Hematopoietic multipotent progenitor cell treated with erythropoietin and hydrocortisone succinate and interleukin-3 and kit ligand, for 8 days (in vitro differentiated cells): ENCODE results near the gene LAMA1.
"Not testable (repeated sequence)": the region's sequence is repeated elsewhere in the genome, so short reads cannot be mapped to it uniquely, and the experiment has no call there.

Experiments
- DNase-seq: peaks from one replicate; pipeline ENCODE4 v3.0.0-alpha.2; 2015

LAMA1 gene, protein sequence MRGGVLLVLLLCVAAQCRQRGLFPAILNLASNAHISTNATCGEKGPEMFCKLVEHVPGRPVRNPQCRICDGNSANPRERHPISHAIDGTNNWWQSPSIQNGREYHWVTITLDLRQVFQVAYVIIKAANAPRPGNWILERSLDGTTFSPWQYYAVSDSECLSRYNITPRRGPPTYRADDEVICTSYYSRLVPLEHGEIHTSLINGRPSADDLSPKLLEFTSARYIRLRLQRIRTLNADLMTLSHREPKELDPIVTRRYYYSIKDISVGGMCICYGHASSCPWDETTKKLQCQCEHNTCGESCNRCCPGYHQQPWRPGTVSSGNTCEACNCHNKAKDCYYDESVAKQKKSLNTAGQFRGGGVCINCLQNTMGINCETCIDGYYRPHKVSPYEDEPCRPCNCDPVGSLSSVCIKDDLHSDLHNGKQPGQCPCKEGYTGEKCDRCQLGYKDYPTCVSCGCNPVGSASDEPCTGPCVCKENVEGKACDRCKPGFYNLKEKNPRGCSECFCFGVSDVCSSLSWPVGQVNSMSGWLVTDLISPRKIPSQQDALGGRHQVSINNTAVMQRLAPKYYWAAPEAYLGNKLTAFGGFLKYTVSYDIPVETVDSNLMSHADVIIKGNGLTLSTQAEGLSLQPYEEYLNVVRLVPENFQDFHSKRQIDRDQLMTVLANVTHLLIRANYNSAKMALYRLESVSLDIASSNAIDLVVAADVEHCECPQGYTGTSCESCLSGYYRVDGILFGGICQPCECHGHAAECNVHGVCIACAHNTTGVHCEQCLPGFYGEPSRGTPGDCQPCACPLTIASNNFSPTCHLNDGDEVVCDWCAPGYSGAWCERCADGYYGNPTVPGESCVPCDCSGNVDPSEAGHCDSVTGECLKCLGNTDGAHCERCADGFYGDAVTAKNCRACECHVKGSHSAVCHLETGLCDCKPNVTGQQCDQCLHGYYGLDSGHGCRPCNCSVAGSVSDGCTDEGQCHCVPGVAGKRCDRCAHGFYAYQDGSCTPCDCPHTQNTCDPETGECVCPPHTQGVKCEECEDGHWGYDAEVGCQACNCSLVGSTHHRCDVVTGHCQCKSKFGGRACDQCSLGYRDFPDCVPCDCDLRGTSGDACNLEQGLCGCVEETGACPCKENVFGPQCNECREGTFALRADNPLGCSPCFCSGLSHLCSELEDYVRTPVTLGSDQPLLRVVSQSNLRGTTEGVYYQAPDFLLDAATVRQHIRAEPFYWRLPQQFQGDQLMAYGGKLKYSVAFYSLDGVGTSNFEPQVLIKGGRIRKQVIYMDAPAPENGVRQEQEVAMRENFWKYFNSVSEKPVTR (N-terminal part only)

DNA sequence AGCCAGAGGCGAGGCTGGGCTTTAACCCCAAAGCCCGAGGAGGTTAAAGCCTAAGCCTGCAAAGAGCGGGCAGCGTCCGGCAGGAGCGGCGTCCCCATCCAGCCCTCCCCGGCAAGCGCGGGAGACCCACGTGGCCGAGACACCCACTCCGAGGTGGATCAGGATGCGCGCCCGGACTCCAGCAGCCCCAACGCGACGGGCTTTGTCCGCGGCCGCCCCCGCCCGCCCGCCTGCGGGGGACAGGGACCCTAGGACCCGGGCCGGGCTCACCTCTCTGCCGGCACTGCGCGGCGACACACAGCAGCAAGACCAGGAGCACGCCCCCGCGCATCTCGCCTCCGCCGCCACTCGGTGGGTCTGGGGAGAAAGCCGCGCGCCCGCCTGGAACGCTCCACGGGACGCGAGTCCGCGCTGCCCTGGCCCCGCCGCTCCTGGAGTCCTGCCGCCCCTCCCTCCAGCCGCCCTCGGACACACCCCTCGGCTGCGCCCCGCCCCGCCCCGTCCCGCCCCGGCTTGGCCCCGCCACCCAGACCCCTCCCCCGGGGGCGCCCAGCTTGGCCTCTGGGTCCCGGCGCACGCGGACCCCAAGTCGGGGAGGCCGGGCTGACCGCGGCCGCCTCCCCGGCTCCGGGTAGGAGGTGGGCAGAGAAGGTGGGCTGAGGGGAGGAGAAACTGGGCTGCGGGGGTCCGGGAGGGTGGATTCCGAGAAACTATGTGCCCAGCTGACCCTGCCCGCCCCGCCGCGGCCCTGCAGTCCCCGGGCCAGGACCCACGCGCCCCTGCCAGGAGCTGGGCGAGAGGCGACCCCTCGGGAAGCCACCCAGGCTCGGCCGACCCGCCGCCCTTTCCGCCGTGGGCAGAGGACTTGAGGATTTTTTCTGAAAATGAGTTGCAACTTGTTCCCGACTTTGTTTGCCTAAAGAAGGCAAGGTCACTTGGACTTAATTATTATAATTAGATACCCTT is at the start of gene LAMA1:
Gene LAMA1 (minus strand): TSS at position 408 of the 966 bp plus-strand sequence. CDS start 77 bp downstream, at position 331.
- DNase-seq, result no peak

DNA sequence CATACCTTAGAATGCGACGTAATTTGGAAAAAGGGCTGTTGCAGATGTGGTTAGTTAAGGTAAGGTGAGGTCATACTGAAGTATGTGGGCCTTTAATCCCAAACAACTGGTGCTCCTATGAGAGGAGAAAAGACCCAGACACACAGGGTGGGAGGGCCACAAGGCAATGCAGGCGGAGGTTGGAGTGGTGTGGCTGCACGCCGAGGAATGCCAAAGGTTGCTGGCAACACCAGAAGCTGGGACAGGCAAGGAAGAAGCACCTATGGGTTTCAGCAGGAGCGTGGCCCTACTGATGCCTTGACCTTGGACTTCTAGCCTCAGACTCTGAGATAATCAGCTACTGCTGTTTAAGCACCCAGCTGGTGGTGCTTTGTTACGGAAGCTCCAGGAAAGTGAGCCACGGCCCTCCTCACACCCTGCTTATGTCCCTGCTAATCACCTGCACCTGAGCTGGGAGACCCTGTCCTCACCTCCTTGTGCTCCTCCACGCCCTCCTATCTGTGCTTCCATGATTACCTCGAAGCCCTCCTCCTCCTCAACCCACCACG is 48.3 kb upstream of the LAMA1 start:
- DNase-seq, result no peak

DNA sequence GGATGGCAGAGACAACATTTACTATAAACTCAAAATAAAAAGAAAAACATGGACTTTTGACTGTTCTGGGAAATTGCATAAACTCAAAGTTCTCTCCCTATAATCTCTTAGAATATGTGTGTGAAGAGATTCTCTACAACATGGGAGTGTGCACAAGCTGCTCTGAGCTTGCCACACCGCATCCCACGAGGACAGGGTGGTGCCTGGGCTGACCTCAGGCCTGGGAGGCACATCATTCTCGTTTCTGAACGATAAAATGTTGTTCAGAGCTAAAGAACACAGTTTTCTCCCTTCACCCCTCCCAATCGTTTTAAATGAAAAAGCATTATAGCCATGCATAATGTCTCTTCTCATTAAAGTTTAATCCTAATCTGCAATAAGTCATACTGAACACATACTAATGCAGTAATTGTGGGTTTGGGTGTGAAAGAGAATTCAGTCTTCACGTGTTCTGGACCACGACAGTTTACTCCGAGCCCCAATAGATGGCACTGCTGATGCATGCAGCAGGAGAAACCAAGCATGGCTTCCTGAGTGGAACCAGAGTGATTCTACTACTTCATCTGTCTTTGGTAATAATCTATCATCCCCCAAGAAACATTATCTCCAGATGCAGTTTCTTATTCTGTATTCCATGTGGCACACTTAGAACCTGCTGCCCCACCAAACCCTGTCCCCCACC is 46.9 kb upstream of the LAMA1 start:
- no peak for DNase-seq

DNA sequence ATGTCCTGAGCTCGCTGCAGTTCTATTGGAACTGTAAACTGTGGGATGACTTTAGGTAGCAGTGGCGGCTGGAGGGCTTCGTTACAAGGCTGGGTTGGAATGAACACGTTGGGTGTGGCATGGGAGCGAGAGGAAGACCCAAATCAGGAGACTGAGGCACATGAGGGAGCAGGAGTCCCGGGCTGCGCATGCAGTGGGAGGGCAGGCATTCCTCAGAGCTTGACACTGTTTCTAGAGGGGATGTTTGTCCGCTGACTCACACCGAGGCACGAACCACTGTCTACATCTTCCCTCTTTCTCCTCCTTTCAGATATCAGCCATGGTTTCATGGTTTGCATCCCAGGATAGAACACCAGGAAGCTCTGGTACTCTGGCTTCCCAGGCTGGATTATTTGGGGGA is 40.6 kb upstream of the LAMA1 start:
- no peak for DNase-seq

DNA sequence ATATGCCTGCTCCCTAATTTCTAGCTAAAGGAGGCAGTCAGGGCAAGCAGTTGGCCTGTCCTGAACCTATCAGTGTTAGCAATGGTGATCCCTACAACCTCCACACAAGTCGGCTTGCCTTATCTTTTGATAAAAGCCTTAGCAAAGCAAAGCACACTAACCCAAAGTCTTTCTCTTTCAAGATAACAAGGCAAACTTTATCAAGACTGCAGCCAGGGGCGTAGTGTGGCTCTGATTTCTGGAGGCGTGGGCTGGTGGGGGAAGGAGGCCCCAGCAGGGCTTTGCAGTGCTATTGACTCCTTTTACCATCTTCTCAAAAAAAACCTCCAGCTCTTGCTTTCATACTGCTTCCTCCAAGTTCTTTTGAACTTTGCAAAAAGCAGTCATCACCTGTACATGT is 40.2 kb upstream of the LAMA1 start:
- peak; percentile 24 for DNase-seq

DNA sequence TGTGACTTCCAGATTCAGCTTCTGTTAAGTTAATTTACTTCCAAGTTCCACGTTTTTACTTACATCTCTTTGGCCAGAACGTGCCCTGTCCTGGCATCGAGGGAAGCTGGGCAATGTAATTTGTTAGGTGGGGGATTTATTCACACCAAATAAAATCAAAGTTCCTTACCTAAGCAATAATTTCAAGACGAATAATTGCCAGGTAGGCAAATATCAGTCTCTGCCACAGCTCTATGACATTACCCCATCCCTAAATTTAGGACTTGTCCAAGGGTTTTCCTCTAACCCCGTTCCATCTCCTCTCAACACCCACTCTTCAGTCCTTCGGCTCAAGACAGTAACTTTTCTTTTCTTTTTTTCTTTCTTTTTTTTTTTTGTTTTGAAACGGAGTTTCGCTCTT is 38.3 kb upstream of the LAMA1 start:
- no peak for DNase-seq

DNA sequence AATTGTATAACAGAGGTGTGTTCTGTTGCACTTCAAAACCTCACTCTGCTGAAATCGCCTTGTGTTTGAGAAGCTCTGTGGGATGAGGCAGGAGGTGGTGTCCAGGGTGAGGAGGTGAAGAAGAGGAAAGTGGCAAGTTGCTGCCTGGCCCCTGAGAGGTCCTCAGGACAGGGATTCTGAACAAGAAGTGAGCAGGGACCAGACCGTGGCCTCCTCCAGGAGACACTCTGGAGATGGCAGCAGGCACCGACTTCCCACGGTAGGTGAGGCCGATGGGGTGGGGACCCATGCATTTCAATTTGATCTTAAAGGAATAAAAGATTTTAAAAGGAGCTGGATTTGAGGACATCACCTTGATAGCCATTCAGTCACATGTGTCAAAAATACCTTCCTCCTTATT is 37.5 kb upstream of the LAMA1 start:
- no peak for DNase-seq

DNA sequence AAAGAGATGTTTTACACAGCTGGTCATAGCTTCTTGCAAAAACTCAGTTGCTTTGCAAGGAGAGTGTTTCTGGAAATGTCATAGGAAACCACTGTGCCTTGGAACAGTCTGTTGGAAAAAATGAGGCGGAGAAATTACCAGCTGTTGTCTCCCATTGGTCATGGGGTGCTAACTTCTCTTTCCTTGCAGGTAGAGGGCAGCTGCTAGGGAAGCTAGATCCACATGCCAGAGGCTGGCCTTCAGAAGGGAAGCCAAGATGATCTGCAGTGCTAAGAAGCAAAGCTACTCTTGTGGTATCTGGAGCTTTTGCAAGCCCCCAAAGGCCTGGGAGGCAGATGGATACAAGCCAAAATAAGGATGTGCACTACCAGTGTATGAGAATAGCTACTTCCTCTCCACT is 34.8 kb upstream of the LAMA1 start:
- DNase-seq, result no peak

DNA sequence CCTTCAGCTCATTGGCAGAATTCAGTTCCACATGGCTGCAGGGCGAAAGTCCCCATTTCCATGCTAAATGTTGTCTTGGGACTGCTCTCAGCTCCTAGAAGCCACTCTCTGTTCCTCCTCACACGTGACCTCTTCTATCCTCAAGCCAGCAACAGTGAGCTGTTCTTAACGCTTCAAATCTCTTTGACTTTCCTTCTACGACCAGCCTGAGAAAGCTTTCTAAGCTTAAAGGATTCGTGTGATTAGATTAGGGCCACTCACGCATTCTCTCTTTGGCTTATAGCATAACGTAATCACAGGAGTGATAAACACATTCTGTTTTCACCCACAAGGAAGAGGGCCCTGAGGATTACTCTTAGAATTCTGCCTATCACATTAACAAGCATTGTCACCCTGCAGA is 29.8 kb upstream of the LAMA1 start:
- DNase-seq, result no peak

DNA sequence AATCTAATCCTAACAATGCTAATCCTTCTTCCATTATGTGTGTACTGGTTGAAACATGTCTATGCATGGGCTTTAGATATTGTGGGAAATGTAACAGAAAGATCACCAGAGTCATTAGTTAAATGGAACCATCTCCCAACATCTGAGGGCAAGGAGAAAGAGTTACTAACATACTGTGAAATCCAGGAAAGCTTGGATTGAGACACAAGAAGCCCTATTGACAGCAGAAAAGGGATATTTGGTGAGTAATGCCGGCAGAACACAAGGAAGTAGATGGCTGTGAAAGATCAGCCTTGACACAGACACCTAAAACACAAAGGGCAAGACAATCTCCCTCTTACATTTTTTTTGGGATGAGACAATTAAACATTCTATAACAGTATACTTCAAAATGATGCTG is 28.5 kb upstream of the LAMA1 start:
- no peak for DNase-seq

DNA sequence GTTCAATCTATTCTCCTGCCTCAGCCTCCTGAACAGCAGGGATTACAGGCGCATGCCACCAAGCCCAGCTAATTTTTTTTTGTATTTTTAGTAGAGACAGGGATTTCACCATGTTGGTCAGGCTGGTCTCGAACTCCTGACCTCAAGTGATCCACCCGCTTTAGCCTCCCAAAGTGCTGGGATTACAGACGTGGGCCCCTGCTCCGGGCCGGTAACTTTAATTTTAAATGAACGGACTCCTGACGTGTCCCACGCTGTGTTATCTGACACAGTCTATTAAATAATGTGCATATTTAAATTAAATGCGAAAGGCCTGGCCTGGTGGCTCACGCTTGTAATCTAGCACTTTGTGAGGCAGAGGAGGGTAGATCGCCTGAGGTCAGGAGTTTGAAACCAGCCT is 27.3 kb upstream of the LAMA1 start:
- DNase-seq, result not testable (repeated sequence)

DNA sequence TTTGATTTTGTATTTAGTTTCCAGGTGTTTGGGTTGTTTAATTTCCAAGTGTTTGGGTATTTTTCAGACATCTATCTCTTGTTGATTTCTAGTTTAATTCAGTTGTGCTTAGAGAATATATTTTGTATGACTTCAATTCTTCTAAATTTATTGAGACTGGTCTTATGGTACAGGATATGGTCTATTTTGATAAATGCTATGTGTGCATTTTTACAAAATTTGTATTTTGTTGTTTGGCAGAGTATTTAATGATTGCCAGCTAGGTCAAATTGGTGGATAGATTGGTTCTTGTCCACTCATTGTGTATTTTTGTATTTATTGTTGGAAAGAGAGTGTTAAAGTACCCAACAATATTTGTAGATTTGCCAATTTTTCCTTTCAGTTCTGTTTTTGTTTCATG is 23.7 kb upstream of the LAMA1 start:
- no peak for DNase-seq

DNA sequence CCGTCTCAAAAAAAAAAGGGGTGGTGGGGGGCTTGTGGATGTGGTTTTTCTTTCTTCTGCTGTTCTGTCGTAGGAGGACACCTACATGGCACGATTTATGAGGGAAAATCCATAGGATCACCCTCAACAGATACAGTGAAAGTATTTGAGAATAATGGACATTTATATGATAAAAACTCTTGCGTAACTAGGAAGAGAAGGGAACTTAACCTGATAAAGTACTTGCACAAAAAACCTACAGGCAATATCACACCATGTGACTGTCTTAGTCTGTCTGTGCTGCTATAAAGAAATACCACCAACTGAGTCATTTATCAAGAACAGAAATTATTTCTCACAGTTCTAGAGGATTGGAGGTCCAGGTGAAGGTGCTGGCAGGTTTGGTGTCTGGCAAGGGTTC is 21.8 kb upstream of the LAMA1 start:
- DNase-seq, result no peak

DNA sequence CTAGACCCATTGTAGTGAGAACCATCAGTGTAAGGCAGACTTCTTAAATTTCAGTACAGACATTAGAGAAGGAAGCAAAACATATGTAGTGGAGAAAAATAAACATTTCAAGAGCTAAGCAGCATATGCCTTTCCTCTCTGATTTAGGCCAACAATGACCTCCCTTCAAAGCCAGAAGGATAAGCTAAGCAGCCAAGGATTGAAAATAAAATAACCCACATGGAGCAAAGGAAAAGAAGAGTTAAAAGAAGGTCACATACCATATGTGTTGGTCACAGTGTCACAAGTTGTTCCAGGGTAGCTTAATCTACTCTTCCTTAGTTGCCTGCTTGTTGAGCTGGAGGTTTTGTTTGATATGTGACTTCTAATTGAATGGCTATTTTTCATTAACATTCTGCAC is 15.6 kb upstream of the LAMA1 start:
- no peak for DNase-seq

DNA sequence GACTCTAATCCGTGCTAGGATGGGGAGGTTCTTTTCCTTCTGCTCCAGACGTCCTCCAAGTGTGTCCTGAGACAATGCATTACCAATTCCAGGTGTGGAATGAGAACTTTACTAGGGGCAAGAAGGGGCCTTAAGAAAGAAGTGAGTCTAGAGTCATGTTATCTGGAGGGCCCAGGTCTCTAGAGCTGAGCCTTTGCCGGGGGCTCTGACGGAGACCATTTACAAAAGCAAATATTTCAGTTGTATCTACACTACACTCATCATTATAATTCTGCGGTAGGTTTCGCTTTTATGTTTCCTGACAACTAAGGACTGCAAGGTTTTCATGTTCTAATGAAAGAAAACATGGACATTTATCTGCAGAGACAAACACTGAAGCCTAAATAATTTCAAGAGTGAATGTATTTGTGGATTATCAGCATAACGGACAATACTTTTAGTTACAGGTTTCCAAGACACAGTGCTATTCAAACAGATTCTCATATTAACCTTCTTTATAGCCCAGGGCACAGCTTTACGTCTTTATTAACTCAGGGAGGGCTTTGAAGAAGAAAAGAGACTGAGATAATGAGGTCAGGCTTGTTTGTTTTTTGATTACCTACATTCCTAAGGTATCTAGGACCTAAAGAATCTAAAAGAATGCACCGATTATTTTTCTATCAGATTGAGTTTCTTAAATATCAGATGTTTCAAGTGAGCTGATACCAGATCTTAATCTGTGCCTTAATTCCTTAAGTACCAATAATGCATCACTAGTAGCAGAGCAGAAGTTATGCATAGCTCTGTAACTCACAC is 15.0 kb upstream of the LAMA1 start:
- no peak for DNase-seq

DNA sequence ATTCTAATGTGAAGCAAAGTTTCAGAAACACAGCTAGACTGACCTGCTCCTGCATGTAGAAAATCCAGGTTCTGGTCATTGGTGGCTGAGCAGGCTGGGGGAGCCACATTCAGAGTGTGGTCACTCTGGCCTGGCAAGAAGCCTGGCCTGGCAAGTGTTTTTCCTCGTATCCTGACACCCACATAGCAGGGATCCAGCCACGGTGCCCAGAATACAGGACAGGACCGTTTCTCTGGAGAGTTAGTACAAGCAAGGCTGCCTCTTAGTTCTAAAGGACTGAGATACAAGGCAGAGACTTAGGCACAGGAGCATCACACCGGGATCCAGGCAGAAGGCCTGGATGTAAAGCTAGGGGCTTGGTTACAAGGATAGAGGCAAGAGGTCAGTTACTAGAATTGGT is 4.8 kb upstream of the LAMA1 start:
- DNase-seq, result no peak

DNA sequence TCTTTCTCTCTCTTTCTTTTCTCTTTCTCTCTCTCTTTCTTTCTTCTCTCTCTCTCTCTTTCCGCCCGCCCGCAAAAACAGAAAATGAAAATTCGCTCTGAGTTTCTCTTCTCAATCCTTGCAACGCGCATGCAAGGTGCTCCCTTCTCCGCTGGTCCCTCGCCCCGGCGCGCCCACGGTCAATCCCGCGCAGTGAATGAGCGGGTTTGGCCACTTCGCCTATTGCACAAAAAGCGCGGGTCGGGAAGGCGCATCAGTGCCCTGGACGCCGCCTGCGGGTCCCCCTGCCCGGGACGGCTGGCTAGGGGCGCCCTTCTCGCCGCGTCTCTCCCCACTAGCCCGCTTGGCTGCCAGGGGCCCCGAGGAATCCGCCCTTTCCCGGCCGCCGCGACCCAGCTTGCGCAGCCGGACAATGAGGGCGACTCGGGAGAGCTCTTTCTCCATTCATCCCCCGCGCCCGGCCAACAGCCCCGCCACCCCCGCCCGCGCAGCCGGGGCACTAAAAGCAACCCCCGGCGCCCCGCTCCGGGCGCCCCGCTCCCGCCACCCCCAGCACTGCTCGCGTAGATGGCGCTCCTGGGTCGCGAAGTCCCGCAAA is 706 bp downstream of the LAMA1 start:
- no peak for DNase-seq

DNA sequence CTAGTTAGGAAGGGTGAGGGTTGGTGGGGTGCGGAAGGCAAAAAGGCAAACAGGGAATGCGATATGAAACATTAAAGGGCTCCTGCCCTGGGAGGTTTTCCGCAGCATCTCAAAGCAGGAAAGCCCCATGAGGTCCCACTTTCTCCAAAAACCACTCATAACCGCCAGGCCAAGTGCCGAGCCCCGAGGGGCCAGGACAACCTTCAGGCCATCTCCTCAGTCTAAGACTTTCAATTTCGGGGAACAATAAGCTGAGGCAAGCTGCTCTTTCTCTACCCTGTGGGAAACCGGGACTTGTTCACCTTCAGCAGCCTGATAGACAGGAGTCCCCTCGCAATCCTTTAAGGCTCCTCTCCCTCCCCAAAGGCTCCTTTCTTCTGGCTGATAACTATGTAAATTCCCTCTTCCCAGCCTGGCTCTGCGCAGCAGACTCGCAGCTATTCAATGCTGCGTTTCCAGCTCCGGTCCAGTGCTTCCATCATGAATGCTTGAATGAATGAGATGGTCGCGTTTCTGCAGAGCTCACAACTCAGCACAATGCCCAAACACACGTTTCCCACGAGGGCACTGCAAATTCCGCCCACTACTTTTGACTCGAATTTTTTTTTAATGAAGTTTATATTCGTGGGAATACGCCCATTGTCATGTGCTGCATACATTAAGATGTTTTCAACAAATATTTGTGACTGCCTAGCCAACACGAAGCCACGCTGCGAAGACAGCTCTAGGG is 1.4 kb downstream of the LAMA1 start:
- no peak for DNase-seq

DNA sequence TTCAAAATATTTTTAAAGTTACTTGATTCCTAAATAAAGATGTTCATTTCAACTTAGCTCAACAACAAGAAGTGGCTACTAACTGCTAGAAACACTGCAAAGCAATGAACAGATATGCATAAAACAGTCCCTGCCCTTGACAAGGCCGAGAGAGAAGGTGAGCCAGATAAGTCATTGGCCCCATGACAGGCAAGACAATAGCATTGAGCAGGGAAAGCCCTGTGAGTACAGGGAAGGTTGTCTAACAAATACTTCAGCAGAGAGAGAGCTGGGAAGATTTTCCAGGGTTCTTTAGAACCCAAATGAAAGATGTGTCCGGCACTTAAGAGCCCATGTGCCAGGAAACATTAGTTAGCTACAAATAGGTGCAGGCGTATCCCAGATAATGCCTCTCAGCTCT is 4.7 kb downstream of the LAMA1 start:
- DNase-seq, result no peak
